Prostate gland (tissue), 2 donors: ENCODE data around the gene SIVA1.

Experiments used
- CTCF ChIP-seq, 4 experiments: fragments of 200-600 bp in 2 of 4; fragments of 450-650 bp in 2 of 4; sonication (generic) in 2 of 4; IDR thresholded peaks; 1 replicate in 3 of 4; 2 replicates in 1 of 4; pipeline ENCODE4 v1.5.1; 2016 to 2019; ENCODE audit warnings: antibody characterized with exemption in 4 of 4, mild to moderate bottlenecking in 2 of 4, moderate library complexity in 2 of 4
- POLR2A ChIP-seq: fragments of 450-650 bp; IDR thresholded peaks from one replicate; pipeline ENCODE4 v1.6.1; 2016; ENCODE audit warnings: antibody characterized with exemption, mild to moderate bottlenecking
- POLR2AphosphoS5 ChIP-seq: sonication (generic); formaldehyde crosslinking; IDR thresholded peaks from one replicate; pipeline ENCODE4 v1.6.1; 2017; ENCODE audit warnings: antibody characterized with exemption

GRCh38 chr14:104746071-104746545, 6.8 kb upstream of the SIVA1 start:
- TF ChIP-seq CTCF (IDR thresholded peaks at IDR 0.05) = no peak
- TF ChIP-seq POLR2AphosphoS5 = no peak
- TF ChIP-seq POLR2A = no peak
